T-helper 9 cell (primary cell): ENCODE measurements around the gene LRP5.

Source experiments
- DNase-seq: peaks from one replicate; pipeline ENCODE4 v3.0.0-alpha.2; 2020

LRP5 gene

GRCh38 chr11:68372114-68372513, 59.7 kb downstream of the LRP5 start:
- no peak for DNase-seq

GRCh38 chr11:68372625-68373024, 60.2 kb downstream of the LRP5 start:
- no peak for DNase-seq

- DNase-seq, result no peak
Observed at GRCh38 chr11:68373189-68373814, 60.9 kb downstream of the LRP5 start.

GRCh38 chr11:68373815-68374501, 61.6 kb downstream of the LRP5 start:
- no peak for DNase-seq

GRCh38 chr11:68374531-68374930, 62.1 kb downstream of the LRP5 start:
- no peak for DNase-seq

GRCh38 chr11:68375337-68375736, 62.9 kb downstream of the LRP5 start:
- DNase-seq, result no peak

GRCh38 chr11:68375766-68376165, 63.4 kb downstream of the LRP5 start:
- DNase-seq, result no peak

GRCh38 chr11:68377389-68377795, 65.0 kb downstream of the LRP5 start:
- no peak for DNase-seq

- DNase-seq, result no peak
Observed at GRCh38 chr11:68379206-68379605, 66.8 kb downstream of the LRP5 start.

GRCh38 chr11:68380786-68381622, 68.6 kb downstream of the LRP5 start:
- no peak for DNase-seq

GRCh38 chr11:68381716-68382115, 69.3 kb downstream of the LRP5 start:
- DNase-seq, result no peak

GRCh38 chr11:68382358-68382998, 70.1 kb downstream of the LRP5 start:
- no peak for DNase-seq

- DNase-seq, result peak; percentile 67
Observed at GRCh38 chr11:68383976-68384501, 71.6 kb downstream of the LRP5 start.

GRCh38 chr11:68384530-68385081, 72.2 kb downstream of the LRP5 start:
- no peak for DNase-seq

GRCh38 chr11:68385128-68385527, 72.7 kb downstream of the LRP5 start:
- DNase-seq, result no peak

- DNase-seq, result no peak
Observed at GRCh38 chr11:68386331-68386978, 74.1 kb downstream of the LRP5 start.

GRCh38 chr11:68387840-68388239, 75.4 kb downstream of the LRP5 start:
- DNase-seq, result no peak

GRCh38 chr11:68388595-68389198, 76.3 kb downstream of the LRP5 start:
- no peak for DNase-seq

- DNase-seq, result no peak
Observed at GRCh38 chr11:68390315-68390714, 77.9 kb downstream of the LRP5 start.

- no peak for DNase-seq
Observed at GRCh38 chr11:68392822-68393221, 80.4 kb downstream of the LRP5 start.

- DNase-seq, result no peak
Observed at GRCh38 chr11:68396516-68396915, 84.1 kb downstream of the LRP5 start.

GRCh38 chr11:68397256-68397655, 84.9 kb downstream of the LRP5 start:
- DNase-seq, result no peak
